A549 (cell line): ENCODE data around the gene MFAP4.

Experiments used
- BHLHE40 ChIP-seq: IDR thresholded peaks from 2 replicates; pipeline ENCODE4 v1.6.1; 2012; ENCODE audit warnings: low read depth, low read length, inconsistent platforms
- CTCF ChIP-seq: fragments of >200 bp; sonication (Bioruptor Twin); formaldehyde crosslinking; IDR thresholded peaks from 3 replicates; pipeline ENCODE4 v1.5.1; 2016

GRCh38 chr17:19337712-19338023 is 49.3 kb downstream of the MFAP4 start:
- TF ChIP-seq CTCF (no peak), BHLHE40 (no peak)
